Heart left ventricle (tissue), 16 donors: Measurements from ENCODE around the gene C1orf74. TPM values are rescaled to one million over a fixed set of nuclear protein-coding genes. Genes with fewer than 3 reads are reported as not detected.

ENCODE experiments used
- ATAC-seq, 4 donors: fragments of 200-7000 bp; cut with Tn5 transposase; one replicate each; pipeline ENCODE4 v1.9.1; 2020 to 2022; ENCODE audit warnings: moderate library complexity in 4 of 4, mild to moderate bottlenecking in 3 of 4, moderate number of reproducible peaks in 1 of 4
- DNase-seq, 5 donors: peaks; one replicate each; pipeline ENCODE4 v3.0.0-alpha.2; 2020
- H3K27ac ChIP-seq, 12 donors: fragments of 200-600 bp; sonication (generic) in 4 of 12; one replicate each; pipeline versions ENCODE4 v1.5.0 to v1.8.0; 2016 to 2022; ENCODE audit warnings: mild to moderate bottlenecking in 2 of 12
- H3K27me3 ChIP-seq, 9 donors: fragments of 200-600 bp; sonication (generic) in 2 of 9; one replicate each; pipeline versions ENCODE4 v1.5.1 to v1.8.0; 2016 to 2022; ENCODE audit warnings: mild to moderate bottlenecking in 3 of 9
- H3K36me3 ChIP-seq, 9 donors: fragments of 200-600 bp; sonication (generic) in 2 of 9; one replicate each; pipeline versions ENCODE4 v1.5.0 to v1.8.0; 2018 to 2022; ENCODE audit warnings: mild to moderate bottlenecking in 2 of 9
- H3K4me1 ChIP-seq, 12 donors: fragments of 200-600 bp; sonication (generic) in 4 of 12; one replicate each; pipeline versions ENCODE4 v1.5.0 to v1.8.0; 2016 to 2022; ENCODE audit warnings: mild to moderate bottlenecking in 3 of 12
- H3K4me3 ChIP-seq, 12 donors: fragments of 200-600 bp; sonication (generic) in 4 of 12; one replicate each; pipeline versions ENCODE4 v1.5.0 to v1.8.0; 2017 to 2022; ENCODE audit warnings: mild to moderate bottlenecking in 9 of 12, moderate library complexity in 4 of 12
- H3K9me3 ChIP-seq, 12 donors: fragments of 200-600 bp; sonication (generic) in 4 of 12; one replicate each; pipeline versions ENCODE4 v1.5.0 to v1.8.0; 2016 to 2022; ENCODE audit warnings: mild to moderate bottlenecking in 1 of 12
- POLR2A ChIP-seq, 2 donors: fragments of 450-650 bp; IDR thresholded peaks; one replicate each; pipeline ENCODE4 v1.6.1; 2017; ENCODE audit warnings: antibody characterized with exemption in 2 of 2, mild to moderate bottlenecking in 2 of 2, moderate library complexity in 2 of 2
- WGBS, 4 donors: extraction: QIAGEN DNeasy Blood & Tissue Kit in 2 of 4; methylation state at CpG; one replicate each; pipeline versions ENCODE4 v1.1.5 to v1.1.7; 2013 to 2018; 5-methylcytosine and 5-hydroxymethylcytosine counted together
- intact Hi-C, 10 donors: fragments of 100-400 bp; cut with DNase I; formaldehyde crosslinking; loops; one replicate each; pipeline versions ENCODE4 v1.11.1 to v1.14.2; 2022
- polyA plus RNA-seq, 2 donors: library from polyadenylated mRNA; stranded (reverse); fragments of 200-250 nt; gene quantifications; one replicate each; pipeline ENCODE4 v1.2.3, GENCODE V29; 2013
- total RNA-seq, 9 donors: library from RNA; depleted of rRNA in 2 of 9; stranded (reverse); fragments of >200 nt in 2 of 9; fragmentation: NEBNext Ultra II Directional in 3 of 9; extraction: Animal tissue kit (Norgen Biotek cat#: 25700) in 3 of 9; gene quantifications; one replicate each; pipeline versions ENCODE4 v1.1.0 to v1.2.4, GENCODE V29; 2016 to 2023
- TF ChIP-seq, protein P1 (sequence below), 12 donors: fragments of 200-600 bp; sonication (generic) in 4 of 12; IDR thresholded peaks; one replicate each; pipeline versions ENCODE4 v1.5.0 to v1.8.0; 2018 to 2022; ENCODE audit warnings: antibody characterized with exemption in 12 of 12, mild to moderate bottlenecking in 5 of 12
- donor health status: ischemic (EF 13 %, LVEDD 7.1; RV severe dilation, severe dysfunction).
- donor health status: healthy with polysubstance abuse.
- donor health status: DM: no; HTN: yes; CAD: no.
- donor health status: DM: no; HTN: no; CAD: no.
- donor health status: ischemic (EF 25% LVEDD 6.9; RV normal size, moderate dysfunction).
- donor health status: ischemic (EF 25% LVEDD 5.7; RV mildly dilated, moderate dysfunction).
- donor health status: healthy.
- donor health status: DM: yes; HTN: yes; CAD: no.
- donor health status: ischemic (EF 35%, LVEDD 5.7; RV mildly dilated, moderate dysfunction).
- donor health status: nonischemic (EF 11% LVEDD 7.7; RV severe dilation, severe dysfunction).
- donor health status: DM: yes; HTN: yes; CAD: no.
- donor health status: PGD.
- donor health status: ischemic (EF 29% LVEDD 5.4; RV normal size, mild dysfunction).
- donor health status: nonischemic (EF 23%, LVEDD 6.1; RV moderate dilation, normal function).

Gene C1orf74
- total and polyA plus RNA-seq, 11 donors: 1.1 to 2.6 (median 2.2) TPM

DNA sequence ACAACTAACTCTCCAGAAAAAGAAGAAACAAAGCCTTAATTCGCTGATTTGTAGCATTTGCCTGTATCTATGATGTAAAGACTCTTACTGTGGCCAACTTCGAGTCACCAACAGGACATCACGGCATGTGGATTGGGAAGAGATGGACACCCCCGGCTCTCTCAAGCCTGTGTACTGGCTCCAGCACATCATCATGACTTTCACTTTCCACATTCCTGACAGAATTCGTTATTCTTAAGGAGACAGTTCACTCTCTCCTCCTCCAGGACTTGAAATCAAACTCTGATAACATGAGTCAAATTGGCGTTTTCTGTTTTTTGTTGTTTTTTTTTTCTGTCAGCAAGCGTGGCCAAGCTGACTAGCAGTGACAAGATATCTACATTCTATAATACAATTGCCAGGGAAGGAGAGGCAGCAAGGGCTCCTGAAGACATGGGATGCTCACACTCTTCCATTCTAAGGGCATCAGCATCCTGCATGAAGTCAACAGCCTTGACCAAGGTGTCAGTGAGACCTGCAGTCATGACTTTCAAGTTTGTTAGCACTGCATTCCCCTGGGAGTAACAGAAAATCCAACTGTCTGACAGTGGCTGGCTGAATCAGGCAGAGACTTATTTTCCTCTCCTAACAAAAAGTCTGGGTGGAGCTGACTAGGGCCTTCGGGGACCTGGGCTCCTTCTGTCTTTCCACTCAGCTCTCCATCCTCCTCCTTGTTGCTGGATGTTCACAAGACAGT lies 41.8 kb downstream of the C1orf74 start:
- Histone ChIP-seq H3K4me3 (peak overlapping the region in 7 of 12 donors; percentile 11 to 39 (median 21)), H3K9me3 (no peaks in the 10 kb centered on the region), H3K36me3 (no peaks in the 10 kb centered on the region), H3K27me3 (no peaks in the 10 kb centered on the region), H3K27ac (peak overlapping the region; percentile 58 to 88 (median 84)), H3K4me1 (peaks cover 0 to 43% (median 25%) of the 10 kb centered on the region in 12 donors)
- TF ChIP-seq POLR2A (IDR thresholded peaks at IDR 0.05): no peak
- TF ChIP-seq, protein P1, sequence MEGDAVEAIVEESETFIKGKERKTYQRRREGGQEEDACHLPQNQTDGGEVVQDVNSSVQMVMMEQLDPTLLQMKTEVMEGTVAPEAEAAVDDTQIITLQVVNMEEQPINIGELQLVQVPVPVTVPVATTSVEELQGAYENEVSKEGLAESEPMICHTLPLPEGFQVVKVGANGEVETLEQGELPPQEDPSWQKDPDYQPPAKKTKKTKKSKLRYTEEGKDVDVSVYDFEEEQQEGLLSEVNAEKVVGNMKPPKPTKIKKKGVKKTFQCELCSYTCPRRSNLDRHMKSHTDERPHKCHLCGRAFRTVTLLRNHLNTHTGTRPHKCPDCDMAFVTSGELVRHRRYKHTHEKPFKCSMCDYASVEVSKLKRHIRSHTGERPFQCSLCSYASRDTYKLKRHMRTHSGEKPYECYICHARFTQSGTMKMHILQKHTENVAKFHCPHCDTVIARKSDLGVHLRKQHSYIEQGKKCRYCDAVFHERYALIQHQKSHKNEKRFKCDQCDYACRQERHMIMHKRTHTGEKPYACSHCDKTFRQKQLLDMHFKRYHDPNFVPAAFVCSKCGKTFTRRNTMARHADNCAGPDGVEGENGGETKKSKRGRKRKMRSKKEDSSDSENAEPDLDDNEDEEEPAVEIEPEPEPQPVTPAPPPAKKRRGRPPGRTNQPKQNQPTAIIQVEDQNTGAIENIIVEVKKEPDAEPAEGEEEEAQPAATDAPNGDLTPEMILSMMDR (IDR thresholded peaks at IDR 0.05): no peak
- WGBS, 4 donors: 32 to 42% (median 36%) methylated on average over 7 to 8 of the region's 8 CpGs
- intact Hi-C loops: loop anchor here in 3 of 10 donors (2.0 to 10.0 kb wide), 3 partner anchors 45 to 108 kb away; no protein-coding TSS in a partner anchor
- DNase-seq: no peak
- ATAC-seq: peak in 3 of 4 donors; percentile 22 to 56 (median 49)

DNA sequence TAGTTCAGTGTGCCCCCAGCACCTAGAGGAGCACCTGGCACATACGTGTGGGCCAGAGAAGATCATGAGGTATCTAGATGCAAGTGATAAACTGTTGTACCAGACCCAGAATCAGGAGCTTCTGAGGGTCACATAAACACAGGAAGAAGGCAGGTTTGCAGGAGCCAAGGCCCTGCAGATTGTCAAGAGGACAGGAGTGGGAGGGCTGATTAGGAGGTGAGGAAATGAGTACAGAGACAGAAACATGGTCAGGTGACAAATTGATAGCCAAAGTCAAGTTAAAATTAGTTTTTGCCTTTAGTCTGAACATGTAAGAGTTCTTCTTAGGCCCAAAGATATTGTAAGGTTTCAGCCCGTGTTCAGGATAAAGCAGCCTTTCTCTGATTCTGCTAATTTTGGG lies 42.5 kb downstream of the C1orf74 start:
- intact Hi-C loops: loop anchor here in 3 of 10 donors (2.0 to 10.0 kb wide), 3 partner anchors 45 to 107 kb away; no protein-coding TSS in a partner anchor

DNA sequence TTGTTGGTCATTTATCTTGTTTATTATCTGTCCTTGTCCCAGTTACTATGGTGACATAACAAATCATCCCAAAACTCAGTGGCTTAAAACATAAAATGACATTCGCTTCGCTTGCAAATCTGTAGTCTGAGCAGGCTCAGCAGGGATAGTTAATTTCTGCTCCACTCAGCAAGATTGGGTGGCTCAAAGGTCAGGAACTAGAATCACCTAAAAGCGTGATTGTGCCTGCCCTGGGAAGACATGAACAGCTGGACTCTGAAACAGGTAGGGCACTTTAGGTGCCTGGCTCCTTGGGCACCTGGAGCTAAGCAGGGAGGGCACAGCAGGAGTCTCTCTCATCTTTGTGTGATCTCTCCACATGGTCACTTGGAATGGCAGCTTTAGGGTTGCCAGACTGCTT lies 43.2 kb downstream of the C1orf74 start:
- peaks cover 0 to 39% (median 21%) of the 10 kb centered on the region in 12 donors for H3K4me1 ChIP-seq
- no peak for DNase-seq
- ATAC-seq: no peak
- no peaks in the 10 kb centered on the region for H3K27me3 ChIP-seq
- intact Hi-C loops: loop anchor here in 2 of 10 donors (5.0 to 10.0 kb wide), 2 partner anchors 44 to 106 kb away; no protein-coding TSS in a partner anchor
- WGBS, 4 donors: 93 to 95% (median 94%) methylated on average over 3 of the region's 3 CpGs
- H3K9me3 ChIP-seq: no peaks in the 10 kb centered on the region
- H3K27ac ChIP-seq: peak overlapping the region in 10 of 12 donors; percentile 71 to 88 (median 84)
- no peaks in the 10 kb centered on the region for H3K36me3 ChIP-seq
- TF ChIP-seq, protein P1 (IDR thresholded peaks at IDR 0.05): no peak
- TF ChIP-seq POLR2A (IDR thresholded peaks at IDR 0.05): no peak
- H3K4me3 ChIP-seq: no peak overlapping the region

More for the DNA sequence above, 42.5 kb downstream of the C1orf74 start:
- Histone ChIP-seq H3K4me3 (peak overlapping the region in 6 of 12 donors; percentile 12 to 39 (median 22)), H3K27ac (peak overlapping the region; percentile 58 to 88 (median 84)), H3K9me3 (no peaks in the 10 kb centered on the region), H3K4me1 (peaks cover 0 to 39% (median 21%) of the 10 kb centered on the region in 12 donors), H3K27me3 (no peaks in the 10 kb centered on the region), H3K36me3 (no peaks in the 10 kb centered on the region)
- 28 to 49% (median 37%) methylated on average over 2 of the region's 2 CpGs for WGBS, 4 donors
- ATAC-seq (peak; percentile 69 to 88 (median 82)), DNase-seq (peak in 4 of 5 donors; percentile 33 to 49 (median 42))
- TF ChIP-seq, protein P1 (IDR thresholded peaks at IDR 0.05): no peak
- no peak for TF ChIP-seq POLR2A (IDR thresholded peaks at IDR 0.05)

DNA sequence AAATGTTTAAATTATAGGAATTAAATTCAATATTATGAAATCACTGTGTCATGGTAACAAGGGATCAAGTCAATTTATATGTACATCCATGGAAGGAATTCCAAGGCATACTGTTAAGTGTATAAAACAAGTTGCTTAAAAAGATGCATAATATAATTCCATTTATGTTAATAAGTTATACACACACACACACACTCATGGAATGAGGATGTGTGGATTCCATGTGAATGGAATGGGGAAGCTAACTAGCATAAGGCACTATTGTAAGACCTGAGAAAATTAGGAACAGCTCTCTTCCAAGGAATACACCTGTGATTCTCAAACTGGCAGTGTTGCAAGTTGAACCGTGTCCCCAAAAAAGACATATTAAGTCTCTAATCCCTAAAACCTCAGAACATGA lies 46.1 kb downstream of the C1orf74 start:
- H3K9me3 ChIP-seq: no peaks in the 10 kb centered on the region
- TF ChIP-seq, protein P1 (IDR thresholded peaks at IDR 0.05): no peak
- no peak for TF ChIP-seq POLR2A (IDR thresholded peaks at IDR 0.05)
- no peak overlapping the region for H3K4me3 ChIP-seq
- H3K27me3 ChIP-seq: no peaks in the 10 kb centered on the region
- no peak for ATAC-seq
- no peaks in the 10 kb centered on the region for H3K36me3 ChIP-seq
- peaks cover 0 to 44% (median 25%) of the 10 kb centered on the region in 12 donors for H3K4me1 ChIP-seq
- 89 to 100% (median 92%) methylated on average over 1 of the region's 1 CpG for WGBS, 4 donors
- intact Hi-C loops: no loop called here
- DNase-seq: no peak
- no peak overlapping the region for H3K27ac ChIP-seq
